GM19239 (cell line): ENCODE measurements around the gene OLFML1.

Experiments
- DNase-seq: peaks from one replicate; pipeline ENCODE4 v3.0.0; 2011; ENCODE audit warnings: low spot score; ENCODE audit not compliant: insufficient read length
- FAIRE-seq: peaks from 2 replicates; lab custom pipeline; 2011; peaks lifted over from hg19 to GRCh38; lab: Jason Lieb, UNC

Gene OLFML1

DNA sequence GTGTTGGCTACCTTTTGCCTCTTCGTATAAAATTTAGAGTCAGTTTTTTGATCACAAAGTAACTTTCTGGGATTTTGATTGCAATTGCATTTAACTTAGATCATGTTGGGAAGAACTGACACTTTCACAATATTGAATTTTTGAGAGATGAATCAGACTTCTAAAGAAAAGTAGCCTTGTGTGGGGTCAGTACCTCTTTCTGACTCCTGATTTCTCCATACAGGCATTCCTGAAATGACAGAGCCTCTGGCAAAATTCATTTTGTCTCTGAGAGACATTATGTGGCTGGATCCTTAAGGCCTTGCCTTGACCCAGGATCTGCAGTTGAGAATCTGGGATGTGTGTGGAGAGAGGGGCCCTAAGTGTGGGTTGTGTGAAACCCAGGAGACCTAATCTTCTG lies 66.3 kb downstream of the OLFML1 start:
- DNase-seq (no peak), FAIRE-seq (no peak)

- DNase-seq: no peak
- no peak for FAIRE-seq
Measured at GRCh38 chr11:7552666-7553065, 67.4 kb downstream of the OLFML1 start.

- no peak for FAIRE-seq
- DNase-seq: no peak
Measured at GRCh38 chr11:7555052-7555699, 69.9 kb downstream of the OLFML1 start.

GRCh38 chr11:7558046-7558445 lies 72.7 kb downstream of the OLFML1 start:
- DNase-seq (no peak), FAIRE-seq (no peak)

GRCh38 chr11:7559398-7560283 lies 74.3 kb downstream of the OLFML1 start:
- FAIRE-seq: peak; percentile 89
- DNase-seq: no peak
